Endothelial cell of umbilical vein (primary cell): ENCODE results near the gene GPR33.
"Not testable (repeated sequence)": the region's sequence is repeated elsewhere in the genome, so short reads cannot be mapped to it uniquely, and the experiment has no call there.

ENCODE experiments used
- CTCF ChIP-seq, 2 donors: IDR thresholded peaks; 1 replicate in 1 of 2; 2 replicates in 1 of 2; pipeline ENCODE4 v1.5.1; 2011; ENCODE audit warnings: low read length in 2 of 2, mild to moderate bottlenecking in 2 of 2, moderate library complexity in 2 of 2, control low read depth in 1 of 2, inconsistent platforms in 1 of 2, low read depth in 1 of 2; ENCODE audit not compliant: insufficient read depth in 1 of 2; ENCODE audit errors: extremely low read depth in 1 of 2
- EZH2 ChIP-seq: IDR thresholded peaks from 2 replicates; pipeline ENCODE4 v1.6.1; 2012; ENCODE audit warnings: borderline replicate concordance, low read depth, mild to moderate bottlenecking, moderate library complexity, low read length, inconsistent platforms; ENCODE audit not compliant: severe bottlenecking
- MAX ChIP-seq: IDR thresholded peaks from 2 replicates; pipeline ENCODE4 v1.6.1; 2011; ENCODE audit not compliant: insufficient read depth, insufficient read length

- not testable (repeated sequence) for TF ChIP-seq CTCF (IDR thresholded peaks at IDR 0.05; ENCODE audit: extremely low read depth in 1 of 2, insufficient read depth in 1 of 2, low read depth in 1 of 2, low read length in 2 of 2); MAX; EZH2
Measured at GRCh38 chr14:31462450-31462849, 25.4 kb downstream of the GPR33 start.
